Lower lobe of right lung (tissue), 2 donors: ENCODE measurements around the gene RBM45. TPM values are rescaled to one million over a fixed set of nuclear protein-coding genes. Genes with fewer than 3 reads are reported as not detected.

Experiments
- ATAC-seq, 2 donors: fragments of 200-7000 bp; cut with Tn5 transposase; one replicate each; pipeline ENCODE4 v1.9.1; 2020 to 2022; ENCODE audit warnings: mild to moderate bottlenecking in 2 of 2, moderate library complexity in 2 of 2
- DNase-seq: peaks from one replicate; pipeline ENCODE4 v3.0.0-alpha.2; 2020
- H3K27ac ChIP-seq: fragments of 200-600 bp; one replicate; pipeline ENCODE4 v1.8.0; 2022
- H3K27me3 ChIP-seq: fragments of 200-600 bp; one replicate; pipeline ENCODE4 v1.8.0; 2022; ENCODE audit warnings: low read depth
- H3K36me3 ChIP-seq: fragments of 200-600 bp; one replicate; pipeline ENCODE4 v1.8.0; 2022; ENCODE audit warnings: mild to moderate bottlenecking
- H3K4me1 ChIP-seq: fragments of 200-600 bp; one replicate; pipeline ENCODE4 v1.8.0; 2022
- H3K4me3 ChIP-seq: fragments of 200-600 bp; one replicate; pipeline ENCODE4 v1.8.0; 2022; ENCODE audit warnings: mild to moderate bottlenecking
- H3K9me3 ChIP-seq: fragments of 200-600 bp; one replicate; pipeline ENCODE4 v1.8.0; 2022
- CTCF ChIP-seq: fragments of 200-600 bp; IDR thresholded peaks from one replicate; pipeline ENCODE4 v1.8.0; 2022; ENCODE audit warnings: antibody characterized with exemption, mild to moderate bottlenecking
- intact Hi-C: fragments of 100-400 bp; cut with DNase I; formaldehyde crosslinking; loops from one replicate; pipeline ENCODE4 v1.11.0; 2022
- total RNA-seq: library from RNA; stranded (reverse); fragmentation: NEBNext Ultra II Directional; extraction: Animal tissue kit (Norgen Biotek cat#: 25700); gene quantifications from one replicate; pipeline ENCODE4 v1.2.1, GENCODE V29; 2021
- donor health status: DM: no; HTN: yes; CAD: no; lungs with severe emphysema.

Gene RBM45
- total RNA-seq, 1 donor from 2014 or later = 11.7 TPM

GRCh38 chr2:178119179-178119922 is 7.1 kb downstream of the RBM45 start:
- Histone ChIP-seq H3K27me3 (no peaks in the 10 kb centered on the region), H3K27ac (no peak overlapping the region), H3K9me3 (no peaks in the 10 kb centered on the region), H3K4me1 (peaks cover under 1% of the 10 kb centered on the region), H3K4me3 (no peak overlapping the region), H3K36me3 (peaks cover 57% of the 10 kb centered on the region)
- TF ChIP-seq CTCF = no peak
- DNase-seq (no peak), ATAC-seq (no peak)
- intact Hi-C loops = no loop called here

GRCh38 chr2:178123163-178123562 is 10.9 kb downstream of the RBM45 start:
- Histone ChIP-seq H3K27me3 (no peaks in the 10 kb centered on the region), H3K4me1 (peaks cover 4% of the 10 kb centered on the region), H3K9me3 (no peaks in the 10 kb centered on the region), H3K27ac (no peak overlapping the region), H3K4me3 (no peak overlapping the region), H3K36me3 (peaks cover 73% of the 10 kb centered on the region)
- ATAC-seq (no peak), DNase-seq (no peak)
- TF ChIP-seq CTCF = no peak
- intact Hi-C loops = no loop called here

- H3K36me3 ChIP-seq = peaks cover 85% of the 10 kb centered on the region
- H3K4me3 ChIP-seq = no peak overlapping the region
- no peak for TF ChIP-seq CTCF
- DNase-seq (no peak), ATAC-seq (no peak)
- intact Hi-C loops = no loop called here
- no peaks in the 10 kb centered on the region for H3K27me3 ChIP-seq
- H3K27ac ChIP-seq = no peak overlapping the region
- H3K9me3 ChIP-seq = no peaks in the 10 kb centered on the region
- H3K4me1 ChIP-seq = peaks cover 4% of the 10 kb centered on the region
Observed at GRCh38 chr2:178125125-178125524, 12.9 kb downstream of the RBM45 start.

- Histone ChIP-seq H3K27me3 (no peaks in the 10 kb centered on the region), H3K9me3 (no peaks in the 10 kb centered on the region), H3K4me3 (no peak overlapping the region), H3K27ac (no peak overlapping the region), H3K36me3 (peaks cover 85% of the 10 kb centered on the region), H3K4me1 (peaks cover 4% of the 10 kb centered on the region)
- intact Hi-C loops = no loop called here
- no peak for TF ChIP-seq CTCF
- ATAC-seq (no peak), DNase-seq (no peak)
Observed at GRCh38 chr2:178125862-178126261, 13.6 kb downstream of the RBM45 start.

GRCh38 chr2:178128836-178129630 is 16.8 kb downstream of the RBM45 start:
- H3K27me3 ChIP-seq = no peaks in the 10 kb centered on the region
- no peaks in the 10 kb centered on the region for H3K9me3 ChIP-seq
- no peak for TF ChIP-seq CTCF
- intact Hi-C loops = no loop called here
- peaks cover 4% of the 10 kb centered on the region for H3K4me1 ChIP-seq
- no peak overlapping the region for H3K27ac ChIP-seq
- H3K4me3 ChIP-seq = no peak overlapping the region
- DNase-seq (no peak), ATAC-seq (no peak)
- H3K36me3 ChIP-seq = peaks cover 59% of the 10 kb centered on the region
